ENCODE data around the gene FRMD7.
"Not testable (repeated sequence)": the region's sequence is repeated elsewhere in the genome, so short reads cannot be mapped to it uniquely, and the experiment has no call there.

FRMD7 gene

GRCh38 chrX:132127743-132128142, at the start of gene FRMD7:
Gene FRMD7 (minus strand): TSS chrX:132128020. CDS start chrX:132127844, 176 bp downstream.
- DNase-seq, result no peak

- DNase-seq, result no peak
These were observed 45.8 kb upstream of the FRMD7 start for GRCh38 chrX:132173647-132174046.

GRCh38 chrX:132171881-132172280, 44.1 kb upstream of the FRMD7 start:
- no peak for DNase-seq

- no peak for DNase-seq
These were observed 43.7 kb upstream of the FRMD7 start for GRCh38 chrX:132171478-132171877.

GRCh38 chrX:132169554-132169953, 41.7 kb upstream of the FRMD7 start:
- DNase-seq, result no peak

- DNase-seq, result no peak
These were observed 37.8 kb upstream of the FRMD7 start for GRCh38 chrX:132165651-132166050.

GRCh38 chrX:132165005-132165404, 37.2 kb upstream of the FRMD7 start:
- DNase-seq, result no peak

- not testable (repeated sequence) for DNase-seq
These were observed 35.3 kb upstream of the FRMD7 start for GRCh38 chrX:132163094-132163493.

- no peak for DNase-seq
These were observed 25.3 kb upstream of the FRMD7 start for GRCh38 chrX:132153166-132153565.

- DNase-seq, result no peak
These were observed 18.6 kb upstream of the FRMD7 start for GRCh38 chrX:132146456-132146855.

GRCh38 chrX:132144061-132144460, 16.2 kb upstream of the FRMD7 start:
- no peak for DNase-seq

GRCh38 chrX:132125906-132126305, 1.9 kb downstream of the FRMD7 start:
- DNase-seq, result no peak

GRCh38 chrX:132120913-132121312, 6.9 kb downstream of the FRMD7 start:
- DNase-seq, result no peak

- no peak for DNase-seq
These were observed 7.9 kb downstream of the FRMD7 start for GRCh38 chrX:132119821-132120515.

GRCh38 chrX:132119283-132119682, 8.5 kb downstream of the FRMD7 start:
- DNase-seq, result no peak

- no peak for DNase-seq
These were observed 9.5 kb downstream of the FRMD7 start for GRCh38 chrX:132118358-132118757.

GRCh38 chrX:132115792-132116191, 12.0 kb downstream of the FRMD7 start:
- DNase-seq, result no peak

- no peak for DNase-seq
These were observed 13.2 kb downstream of the FRMD7 start for GRCh38 chrX:132114607-132115006.

- no peak for DNase-seq
These were observed 20.5 kb downstream of the FRMD7 start for GRCh38 chrX:132107291-132107690.

GRCh38 chrX:132101799-132102198, 26.0 kb downstream of the FRMD7 start:
- DNase-seq, result no peak

- no peak for DNase-seq
These were observed 26.6 kb downstream of the FRMD7 start for GRCh38 chrX:132101206-132101605.

- not testable (repeated sequence) for DNase-seq
These were observed 29.1 kb downstream of the FRMD7 start for GRCh38 chrX:132098704-132099103.

- no peak for DNase-seq
These were observed 33.7 kb downstream of the FRMD7 start for GRCh38 chrX:132094164-132094563.

GRCh38 chrX:132093239-132093860, 34.5 kb downstream of the FRMD7 start:
- no peak for DNase-seq

All from activated CD4-positive, alpha-beta T cell treated with anti-CD3 and anti-CD28 coated beads, Interleukin-2, amount 50 U/mL, for 16 hours (primary cell).